ENCODE data around the gene SH3BGRL2. TPM values are rescaled to one million over a fixed set of nuclear protein-coding genes. Genes with fewer than 3 reads are reported as not detected.

SH3BGRL2 gene
- total RNA-seq, 1 experiment from 2014 or later, result 13.8 TPM

DNA sequence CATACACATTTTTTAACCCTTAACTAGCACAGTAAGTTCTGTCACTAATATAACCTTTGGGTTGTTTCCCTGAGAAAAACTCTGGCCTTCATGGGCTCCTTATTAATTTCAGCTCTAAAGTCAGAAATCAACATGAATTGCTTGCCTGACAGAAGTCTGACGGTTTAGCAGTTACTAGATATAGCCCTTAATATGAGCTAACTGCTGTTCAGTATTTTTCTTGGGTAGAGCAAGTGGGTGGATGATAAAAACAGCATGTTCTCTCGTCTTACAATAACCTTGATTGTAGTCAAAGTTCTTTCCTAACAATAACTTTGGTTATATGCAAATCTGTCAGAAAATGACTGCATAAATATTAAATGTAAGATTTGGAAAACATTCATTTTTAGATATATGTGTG lies 81.0 kb downstream of the SH3BGRL2 start:
- Mint-ChIP-seq H3K27ac (no peak overlapping the region), H3K36me3 (no peaks in the 10 kb centered on the region), H3K27me3 (ENCODE audit: low read depth) (no peaks in the 10 kb centered on the region; the same call in 1 of the 2 replicates), H3K4me1 (peaks cover 23% of the 10 kb centered on the region), H3K4me3 (no peak overlapping the region), H3K9me3 (no peaks in the 10 kb centered on the region)
- POLR2A ChIA-PET, result no interaction called here
- CTCF ChIA-PET, result no interaction called here
- no peak for ATAC-seq
- DNase-seq (ENCODE audit: low spot score), result no peak
- TF ChIP-seq, protein P1, sequence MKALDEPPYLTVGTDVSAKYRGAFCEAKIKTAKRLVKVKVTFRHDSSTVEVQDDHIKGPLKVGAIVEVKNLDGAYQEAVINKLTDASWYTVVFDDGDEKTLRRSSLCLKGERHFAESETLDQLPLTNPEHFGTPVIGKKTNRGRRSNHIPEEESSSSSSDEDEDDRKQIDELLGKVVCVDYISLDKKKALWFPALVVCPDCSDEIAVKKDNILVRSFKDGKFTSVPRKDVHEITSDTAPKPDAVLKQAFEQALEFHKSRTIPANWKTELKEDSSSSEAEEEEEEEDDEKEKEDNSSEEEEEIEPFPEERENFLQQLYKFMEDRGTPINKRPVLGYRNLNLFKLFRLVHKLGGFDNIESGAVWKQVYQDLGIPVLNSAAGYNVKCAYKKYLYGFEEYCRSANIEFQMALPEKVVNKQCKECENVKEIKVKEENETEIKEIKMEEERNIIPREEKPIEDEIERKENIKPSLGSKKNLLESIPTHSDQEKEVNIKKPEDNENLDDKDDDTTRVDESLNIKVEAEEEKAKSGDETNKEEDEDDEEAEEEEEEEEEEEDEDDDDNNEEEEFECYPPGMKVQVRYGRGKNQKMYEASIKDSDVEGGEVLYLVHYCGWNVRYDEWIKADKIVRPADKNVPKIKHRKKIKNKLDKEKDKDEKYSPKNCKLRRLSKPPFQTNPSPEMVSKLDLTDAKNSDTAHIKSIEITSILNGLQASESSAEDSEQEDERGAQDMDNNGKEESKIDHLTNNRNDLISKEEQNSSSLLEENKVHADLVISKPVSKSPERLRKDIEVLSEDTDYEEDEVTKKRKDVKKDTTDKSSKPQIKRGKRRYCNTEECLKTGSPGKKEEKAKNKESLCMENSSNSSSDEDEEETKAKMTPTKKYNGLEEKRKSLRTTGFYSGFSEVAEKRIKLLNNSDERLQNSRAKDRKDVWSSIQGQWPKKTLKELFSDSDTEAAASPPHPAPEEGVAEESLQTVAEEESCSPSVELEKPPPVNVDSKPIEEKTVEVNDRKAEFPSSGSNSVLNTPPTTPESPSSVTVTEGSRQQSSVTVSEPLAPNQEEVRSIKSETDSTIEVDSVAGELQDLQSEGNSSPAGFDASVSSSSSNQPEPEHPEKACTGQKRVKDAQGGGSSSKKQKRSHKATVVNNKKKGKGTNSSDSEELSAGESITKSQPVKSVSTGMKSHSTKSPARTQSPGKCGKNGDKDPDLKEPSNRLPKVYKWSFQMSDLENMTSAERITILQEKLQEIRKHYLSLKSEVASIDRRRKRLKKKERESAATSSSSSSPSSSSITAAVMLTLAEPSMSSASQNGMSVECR (CRISPR knock-in tag; IDR thresholded peaks at IDR 0.05; ENCODE audit: borderline replicate concordance), result no peak
- no peak for TF ChIP-seq NFYB (CRISPR knock-in tag; conservative IDR thresholded peaks at IDR 0.05; ENCODE audit: low read depth)
- no peak for TF ChIP-seq NFATC4 (CRISPR knock-in tag; IDR thresholded peaks at IDR 0.05)
- no peak for TF ChIP-seq TEAD4 (CRISPR knock-in tag; IDR thresholded peaks at IDR 0.05)
- TF ChIP-seq MYBL2 (CRISPR knock-in tag; IDR thresholded peaks at IDR 0.05), result no peak
- no peak for TF ChIP-seq CREB1 (CRISPR knock-in tag; IDR thresholded peaks at IDR 0.05)
- no peak for TF ChIP-seq MXD4 (CRISPR knock-in tag; IDR thresholded peaks at IDR 0.05; ENCODE audit: borderline replicate concordance)
- no peak for TF ChIP-seq ZNF219 (CRISPR knock-in tag; IDR thresholded peaks at IDR 0.05; ENCODE audit: borderline replicate concordance)
- TF ChIP-seq, protein P2, sequence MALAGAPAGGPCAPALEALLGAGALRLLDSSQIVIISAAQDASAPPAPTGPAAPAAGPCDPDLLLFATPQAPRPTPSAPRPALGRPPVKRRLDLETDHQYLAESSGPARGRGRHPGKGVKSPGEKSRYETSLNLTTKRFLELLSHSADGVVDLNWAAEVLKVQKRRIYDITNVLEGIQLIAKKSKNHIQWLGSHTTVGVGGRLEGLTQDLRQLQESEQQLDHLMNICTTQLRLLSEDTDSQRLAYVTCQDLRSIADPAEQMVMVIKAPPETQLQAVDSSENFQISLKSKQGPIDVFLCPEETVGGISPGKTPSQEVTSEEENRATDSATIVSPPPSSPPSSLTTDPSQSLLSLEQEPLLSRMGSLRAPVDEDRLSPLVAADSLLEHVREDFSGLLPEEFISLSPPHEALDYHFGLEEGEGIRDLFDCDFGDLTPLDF (CRISPR knock-in tag; IDR thresholded peaks at IDR 0.05), result no peak

DNA sequence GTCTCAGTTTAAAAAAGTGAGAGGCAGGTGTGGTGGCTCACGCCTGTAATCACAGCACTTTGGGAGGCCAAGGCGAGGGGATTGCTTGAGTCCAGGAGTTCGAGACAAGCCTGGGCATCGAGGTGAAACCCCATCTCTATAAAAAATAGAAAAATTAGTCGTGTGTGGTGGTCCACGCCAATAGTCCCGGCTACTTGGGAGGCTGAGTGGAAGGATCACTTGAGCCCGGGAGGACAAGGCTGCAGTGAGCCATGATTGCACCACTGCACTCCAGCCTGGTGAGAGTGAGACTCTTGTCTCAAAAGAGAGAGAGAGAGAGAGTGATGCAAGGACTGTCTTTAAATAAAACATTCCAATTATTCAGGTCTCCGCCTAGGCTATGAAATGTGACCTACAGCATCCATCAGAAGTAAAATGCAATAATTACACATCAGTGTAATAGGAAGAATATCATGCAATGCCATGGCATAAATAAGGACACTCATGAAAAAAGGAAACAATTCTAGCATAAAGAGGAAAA lies 81.5 kb downstream of the SH3BGRL2 start:
- no peak for ATAC-seq
- Mint-ChIP-seq H3K27ac (no peak overlapping the region), H3K9me3 (no peaks in the 10 kb centered on the region), H3K27me3 (ENCODE audit: low read depth) (no peaks in the 10 kb centered on the region; the same call in 1 of the 2 replicates), H3K36me3 (no peaks in the 10 kb centered on the region), H3K4me1 (peaks cover 19% of the 10 kb centered on the region), H3K4me3 (no peak overlapping the region)
- DNase-seq (ENCODE audit: low spot score), result no peak
- POLR2A ChIA-PET, result no interaction called here
- CTCF ChIA-PET, result no interaction called here
- TF ChIP-seq ZNF423 (CRISPR knock-in tag; IDR thresholded peaks at IDR 0.05), result no peak
- no peak for TF ChIP-seq NFYB (CRISPR knock-in tag; conservative IDR thresholded peaks at IDR 0.05; ENCODE audit: low read depth)
- TF ChIP-seq, protein P3, sequence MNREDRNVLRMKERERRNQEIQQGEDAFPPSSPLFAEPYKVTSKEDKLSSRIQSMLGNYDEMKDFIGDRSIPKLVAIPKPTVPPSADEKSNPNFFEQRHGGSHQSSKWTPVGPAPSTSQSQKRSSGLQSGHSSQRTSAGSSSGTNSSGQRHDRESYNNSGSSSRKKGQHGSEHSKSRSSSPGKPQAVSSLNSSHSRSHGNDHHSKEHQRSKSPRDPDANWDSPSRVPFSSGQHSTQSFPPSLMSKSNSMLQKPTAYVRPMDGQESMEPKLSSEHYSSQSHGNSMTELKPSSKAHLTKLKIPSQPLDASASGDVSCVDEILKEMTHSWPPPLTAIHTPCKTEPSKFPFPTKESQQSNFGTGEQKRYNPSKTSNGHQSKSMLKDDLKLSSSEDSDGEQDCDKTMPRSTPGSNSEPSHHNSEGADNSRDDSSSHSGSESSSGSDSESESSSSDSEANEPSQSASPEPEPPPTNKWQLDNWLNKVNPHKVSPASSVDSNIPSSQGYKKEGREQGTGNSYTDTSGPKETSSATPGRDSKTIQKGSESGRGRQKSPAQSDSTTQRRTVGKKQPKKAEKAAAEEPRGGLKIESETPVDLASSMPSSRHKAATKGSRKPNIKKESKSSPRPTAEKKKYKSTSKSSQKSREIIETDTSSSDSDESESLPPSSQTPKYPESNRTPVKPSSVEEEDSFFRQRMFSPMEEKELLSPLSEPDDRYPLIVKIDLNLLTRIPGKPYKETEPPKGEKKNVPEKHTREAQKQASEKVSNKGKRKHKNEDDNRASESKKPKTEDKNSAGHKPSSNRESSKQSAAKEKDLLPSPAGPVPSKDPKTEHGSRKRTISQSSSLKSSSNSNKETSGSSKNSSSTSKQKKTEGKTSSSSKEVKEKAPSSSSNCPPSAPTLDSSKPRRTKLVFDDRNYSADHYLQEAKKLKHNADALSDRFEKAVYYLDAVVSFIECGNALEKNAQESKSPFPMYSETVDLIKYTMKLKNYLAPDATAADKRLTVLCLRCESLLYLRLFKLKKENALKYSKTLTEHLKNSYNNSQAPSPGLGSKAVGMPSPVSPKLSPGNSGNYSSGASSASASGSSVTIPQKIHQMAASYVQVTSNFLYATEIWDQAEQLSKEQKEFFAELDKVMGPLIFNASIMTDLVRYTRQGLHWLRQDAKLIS (CRISPR knock-in tag; IDR thresholded peaks at IDR 0.05; ENCODE audit: borderline replicate concordance), result no peak
- no peak for TF ChIP-seq SP1 (CRISPR knock-in tag; conservative IDR thresholded peaks at IDR 0.05)
- TF ChIP-seq PRRX2 (CRISPR knock-in tag; IDR thresholded peaks at IDR 0.05), result no peak
- TF ChIP-seq ZNF219 (CRISPR knock-in tag; IDR thresholded peaks at IDR 0.05; ENCODE audit: borderline replicate concordance), result no peak
